ENCODE data around the gene GNPTG. TPM values are rescaled to one million over a fixed set of nuclear protein-coding genes. Genes with fewer than 3 reads are reported as not detected.
A peak's percentile ranks its signal among the peaks of the same experiment; 100 is the strongest.

Gene GNPTG
- total and polyA plus RNA-seq, 2 donors from 2014 or later, result 88.7 to 138 TPM

GRCh38 chr16:1340730-1341494, 10.8 kb upstream of the GNPTG start:
- intact Hi-C loops (cut with DNase I), result no loop called here
- H3K9me3 ChIP-seq (ENCODE audit: control insufficient read depth in 2 of 3, insufficient read depth in 1 of 3, low read length in 3 of 3), result no peaks in the 10 kb centered on the region
- FAIRE-seq, result no peak
- H3K36me3 ChIP-seq (ENCODE audit: control insufficient read depth in 2 of 3, insufficient read depth in 3 of 3, low read length in 3 of 3), result peaks cover 0 to 3% (median 0%) of the 10 kb centered on the region in 3 donors
- H3K9ac ChIP-seq (ENCODE audit: low read length in 3 of 3), result no peak overlapping the region
- H3K4me1 ChIP-seq (ENCODE audit: control insufficient read depth in 2 of 3, insufficient read depth in 2 of 3, low read depth in 1 of 3, low read length in 3 of 3), result peaks cover 0 to 14% (median 0%) of the 10 kb centered on the region in 3 donors
- TF ChIP-seq CTCF (IDR thresholded peaks at IDR 0.05; ENCODE audit: borderline replicate concordance, extremely low read depth, insufficient read depth), result no peak
- no peaks in the 10 kb centered on the region for H3K27me3 ChIP-seq (ENCODE audit: control insufficient read depth, insufficient read depth, low read length)
- H3K4me3 ChIP-seq (ENCODE audit: low read length in 3 of 3), result no peak overlapping the region
- peak in 1 of 5 donors; percentile 41 for DNase-seq
- no peak overlapping the region for H3K27ac ChIP-seq (ENCODE audit: low read depth in 2 of 2, low read length in 2 of 2)

GRCh38 chr16:1341495-1342420, 10.0 kb upstream of the GNPTG start:
- intact Hi-C loops (cut with DNase I), result no loop called here
- TF ChIP-seq CTCF (IDR thresholded peaks at IDR 0.05; ENCODE audit: borderline replicate concordance, extremely low read depth, insufficient read depth), result no peak

GRCh38 chr16:1342526-1343427, 9.0 kb upstream of the GNPTG start:
- Histone ChIP-seq H3K27me3 (ENCODE audit: control insufficient read depth, insufficient read depth, low read length) (no peaks in the 10 kb centered on the region), H3K4me1 (ENCODE audit: control insufficient read depth in 2 of 3, insufficient read depth in 2 of 3, low read depth in 1 of 3, low read length in 3 of 3) (peaks cover 0 to 14% (median 0%) of the 10 kb centered on the region in 3 donors), H3K36me3 (ENCODE audit: control insufficient read depth in 2 of 3, insufficient read depth in 3 of 3, low read length in 3 of 3) (peaks cover 0 to 3% (median 0%) of the 10 kb centered on the region in 3 donors), H3K9ac (ENCODE audit: low read length in 3 of 3) (no peak overlapping the region), H3K27ac (ENCODE audit: low read depth in 2 of 2, low read length in 2 of 2) (no peak overlapping the region), H3K4me3 (ENCODE audit: low read length in 3 of 3) (peak overlapping the region; percentile 26 to 52 (median 42)), H3K9me3 (ENCODE audit: control insufficient read depth in 2 of 3, insufficient read depth in 1 of 3, low read length in 3 of 3) (no peaks in the 10 kb centered on the region)
- FAIRE-seq, result peak; percentile 77
- intact Hi-C loops (cut with DNase I), result no loop called here
- peak; percentile 97 to 99 (median 99) for DNase-seq
- no peak for TF ChIP-seq CTCF (IDR thresholded peaks at IDR 0.05; ENCODE audit: borderline replicate concordance, extremely low read depth, insufficient read depth)

More at GRCh38 chr16:1341495-1342420, 10.0 kb upstream of the GNPTG start:
- H3K4me3 ChIP-seq (ENCODE audit: low read length in 3 of 3), result no peak overlapping the region
- DNase-seq, result peak in 1 of 5 donors; percentile 70
- H3K4me1 ChIP-seq (ENCODE audit: control insufficient read depth in 2 of 3, insufficient read depth in 2 of 3, low read depth in 1 of 3, low read length in 3 of 3), result peaks cover 0 to 14% (median 0%) of the 10 kb centered on the region in 3 donors
- peaks cover 0 to 3% (median 0%) of the 10 kb centered on the region in 3 donors for H3K36me3 ChIP-seq (ENCODE audit: control insufficient read depth in 2 of 3, insufficient read depth in 3 of 3, low read length in 3 of 3)
- H3K27me3 ChIP-seq (ENCODE audit: control insufficient read depth, insufficient read depth, low read length), result no peaks in the 10 kb centered on the region
- no peak overlapping the region for H3K9ac ChIP-seq (ENCODE audit: low read length in 3 of 3)
- H3K9me3 ChIP-seq (ENCODE audit: control insufficient read depth in 2 of 3, insufficient read depth in 1 of 3, low read length in 3 of 3), result no peaks in the 10 kb centered on the region
- no peak for FAIRE-seq
- H3K27ac ChIP-seq (ENCODE audit: low read depth in 2 of 2, low read length in 2 of 2), result no peak overlapping the region
